Measurements from ENCODE around the gene TTLL7.

Gene TTLL7

DNA sequence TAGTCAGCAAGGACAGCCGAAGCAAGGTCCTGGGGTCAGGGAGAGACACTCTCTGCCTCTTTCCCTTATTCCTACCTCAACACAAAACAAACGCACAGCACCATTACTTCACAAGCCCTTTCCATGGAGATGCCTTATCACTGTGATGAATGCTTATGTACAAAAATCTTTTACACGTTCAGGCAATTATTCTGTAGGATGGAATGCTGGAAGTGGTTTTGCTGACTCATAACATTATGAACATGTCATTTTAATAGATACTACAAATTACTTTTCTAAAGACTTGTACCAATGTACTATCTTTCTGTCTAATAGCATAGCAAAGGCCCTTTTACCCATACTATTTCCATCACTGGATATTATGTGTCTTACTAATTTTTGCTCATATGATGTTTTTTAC, 98.4 kb downstream of the TTLL7 start:
- H3K9me3 Mint-ChIP-seq: no peaks in the 10 kb centered on the region
- H3K27ac Mint-ChIP-seq: no peak overlapping the region
- peaks cover 13% of the 10 kb centered on the region for H3K27me3 Mint-ChIP-seq (ENCODE audit: low read depth)
- no peaks in the 10 kb centered on the region for H3K36me3 Mint-ChIP-seq (ENCODE audit: low read depth)
- no peaks in the 10 kb centered on the region for H3K4me1 Mint-ChIP-seq (ENCODE audit: low read depth)
- no peak overlapping the region for H3K4me3 Mint-ChIP-seq

DNA sequence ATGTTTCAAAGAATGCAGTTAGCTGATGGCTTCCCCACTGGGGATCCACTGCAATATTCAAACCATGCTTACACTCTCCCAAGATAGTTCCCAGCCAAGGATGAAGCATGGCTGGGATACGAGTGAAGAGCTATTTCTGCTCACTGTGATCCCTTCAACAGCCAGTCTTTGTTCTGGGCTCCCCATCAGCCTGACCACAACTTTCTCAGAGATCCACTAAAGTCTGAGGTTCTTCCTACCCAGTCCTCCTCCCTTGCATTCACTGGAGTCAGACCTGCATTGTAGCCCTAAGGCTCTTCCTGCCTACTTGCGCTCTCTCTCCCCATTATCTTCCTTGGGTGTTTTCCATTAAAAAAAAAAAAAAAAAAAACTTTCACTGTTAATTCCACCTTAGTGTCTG, 101.4 kb downstream of the TTLL7 start:
- H3K4me1 Mint-ChIP-seq (ENCODE audit: low read depth): no peaks in the 10 kb centered on the region
- no peaks in the 10 kb centered on the region for H3K36me3 Mint-ChIP-seq (ENCODE audit: low read depth)
- no peak overlapping the region for H3K4me3 Mint-ChIP-seq
- H3K27me3 Mint-ChIP-seq (ENCODE audit: low read depth): peaks cover 18% of the 10 kb centered on the region
- no peaks in the 10 kb centered on the region for H3K9me3 Mint-ChIP-seq
- no peak overlapping the region for H3K27ac Mint-ChIP-seq

DNA sequence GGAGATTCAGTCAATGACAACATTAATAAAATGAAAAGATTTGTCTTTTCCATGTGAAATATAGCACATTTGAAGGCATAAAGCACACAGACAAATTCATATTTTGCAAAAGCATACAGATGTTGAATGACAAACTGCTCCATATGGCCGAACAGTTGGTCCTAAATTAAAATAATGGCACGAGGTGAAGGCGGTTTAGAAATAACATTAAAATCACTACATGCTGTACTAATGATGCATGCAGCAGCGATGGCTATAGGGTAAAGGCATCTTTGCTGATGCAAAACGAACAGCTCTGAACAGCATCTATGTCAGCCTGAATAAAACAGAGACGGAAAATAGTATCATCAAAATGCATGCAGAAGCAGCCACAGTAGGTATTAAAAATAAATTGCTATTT, 102.6 kb downstream of the TTLL7 start:
- no peaks in the 10 kb centered on the region for H3K36me3 Mint-ChIP-seq (ENCODE audit: low read depth)
- H3K4me3 Mint-ChIP-seq: no peak overlapping the region
- peaks cover 12% of the 10 kb centered on the region for H3K27me3 Mint-ChIP-seq (ENCODE audit: low read depth)
- no peaks in the 10 kb centered on the region for H3K4me1 Mint-ChIP-seq (ENCODE audit: low read depth)
- H3K9me3 Mint-ChIP-seq: no peaks in the 10 kb centered on the region
- no peak overlapping the region for H3K27ac Mint-ChIP-seq

DNA sequence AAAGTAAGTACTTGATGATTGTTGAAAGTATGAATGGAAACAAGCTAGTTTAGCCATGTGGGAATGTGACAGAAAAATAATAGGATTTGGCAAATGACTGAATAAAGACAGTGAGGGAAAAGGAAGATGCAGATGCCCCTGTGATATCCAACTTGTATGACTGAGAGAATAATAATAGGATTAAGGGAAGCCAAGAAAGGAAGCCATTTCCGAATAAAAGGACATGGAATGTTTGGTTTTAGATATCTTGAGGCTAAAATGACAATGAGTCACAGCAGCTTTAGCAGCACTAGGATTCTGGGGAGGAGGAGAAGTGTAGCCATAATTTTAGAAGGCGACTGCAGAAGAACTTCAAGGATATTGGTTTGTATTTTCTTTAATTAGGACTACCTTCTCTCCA, 109.2 kb downstream of the TTLL7 start:
- Mint-ChIP-seq H3K36me3 (ENCODE audit: low read depth) (no peaks in the 10 kb centered on the region), H3K4me3 (no peak overlapping the region), H3K4me1 (ENCODE audit: low read depth) (no peaks in the 10 kb centered on the region), H3K27ac (no peak overlapping the region), H3K9me3 (peaks cover 10% of the 10 kb centered on the region), H3K27me3 (ENCODE audit: low read depth) (no peaks in the 10 kb centered on the region)

DNA sequence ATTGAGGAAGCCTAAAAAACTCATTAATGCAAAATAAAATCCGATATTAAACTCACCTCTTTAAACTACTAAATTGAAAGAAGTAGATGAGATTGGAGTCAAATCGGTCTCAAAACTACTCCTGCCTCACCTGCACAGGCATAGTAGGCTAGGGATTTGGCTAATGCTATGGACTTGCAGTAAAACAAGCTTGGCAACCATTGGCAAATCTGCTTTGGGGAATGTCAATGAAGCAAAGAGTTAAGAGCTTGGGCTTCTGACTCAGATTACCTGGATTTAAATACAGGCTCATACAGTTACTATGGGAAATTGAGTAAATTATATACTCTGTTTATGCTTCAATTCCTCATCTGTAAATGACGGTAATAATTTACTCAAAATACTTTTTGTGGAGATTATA, 111.4 kb downstream of the TTLL7 start:
- Mint-ChIP-seq H3K4me1 (ENCODE audit: low read depth) (no peaks in the 10 kb centered on the region), H3K36me3 (ENCODE audit: low read depth) (no peaks in the 10 kb centered on the region), H3K27ac (no peak overlapping the region), H3K4me3 (no peak overlapping the region), H3K27me3 (ENCODE audit: low read depth) (no peaks in the 10 kb centered on the region), H3K9me3 (peaks cover 10% of the 10 kb centered on the region)

DNA sequence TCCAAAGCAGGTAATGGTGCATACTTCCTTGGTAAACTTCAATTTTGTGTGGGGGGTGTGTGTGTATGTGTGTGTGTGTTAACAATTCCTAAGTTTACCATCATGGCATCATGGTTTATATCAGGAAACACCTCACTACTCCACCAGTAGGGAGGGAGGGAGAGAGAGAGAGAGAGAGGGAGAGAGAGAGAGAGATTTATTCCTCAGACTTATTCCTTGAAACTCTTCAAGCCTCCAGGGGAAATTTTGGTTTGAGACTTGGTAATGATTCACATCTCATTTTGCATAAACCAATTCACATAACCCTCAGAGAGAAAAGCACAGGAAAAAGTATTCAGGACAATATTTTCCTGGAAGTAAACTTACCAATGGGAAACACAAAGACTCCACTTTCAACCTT, 115.0 kb downstream of the TTLL7 start:
- H3K27me3 Mint-ChIP-seq (ENCODE audit: low read depth): no peaks in the 10 kb centered on the region
- no peak overlapping the region for H3K27ac Mint-ChIP-seq
- H3K4me3 Mint-ChIP-seq: no peak overlapping the region
- no peaks in the 10 kb centered on the region for H3K36me3 Mint-ChIP-seq (ENCODE audit: low read depth)
- H3K4me1 Mint-ChIP-seq (ENCODE audit: low read depth): no peaks in the 10 kb centered on the region
- peaks cover 8% of the 10 kb centered on the region for H3K9me3 Mint-ChIP-seq

DNA sequence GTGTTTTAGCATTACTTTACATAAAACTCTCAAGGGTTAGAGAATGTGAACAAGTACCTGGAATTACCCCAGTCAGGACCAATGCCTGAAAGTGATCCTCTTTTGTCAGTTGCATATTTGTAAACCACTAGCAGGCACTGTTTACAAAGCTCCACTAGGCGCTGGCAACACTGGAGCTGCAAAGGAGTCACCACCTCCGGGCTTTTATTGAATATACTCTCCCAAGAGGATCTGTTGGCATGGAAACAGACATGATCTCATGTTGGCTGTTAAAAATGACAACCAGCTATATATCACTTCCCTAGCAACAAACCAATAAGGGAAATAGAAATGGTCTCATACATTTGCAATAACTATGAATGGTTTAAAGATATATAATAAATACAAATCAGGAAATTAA, 116.0 kb downstream of the TTLL7 start:
- H3K27ac Mint-ChIP-seq: no peak overlapping the region

DNA sequence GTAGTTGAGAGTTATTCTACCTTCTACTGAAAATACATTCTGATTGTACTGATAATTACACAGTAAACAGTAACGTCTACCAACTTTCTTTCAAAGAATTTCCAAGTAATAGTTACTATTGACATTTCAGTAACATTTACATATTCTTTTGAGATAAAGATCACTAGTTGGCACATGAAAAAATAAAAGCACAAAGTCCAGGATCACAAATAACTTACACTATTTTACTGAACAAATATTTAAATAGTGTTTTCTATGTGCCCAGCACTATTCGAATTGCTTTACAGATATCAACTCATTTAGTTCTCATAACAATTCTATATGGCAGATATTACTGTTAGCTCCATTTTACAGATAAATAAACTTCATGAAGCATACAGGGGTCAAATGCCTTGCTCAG, 126.4 kb downstream of the TTLL7 start:
- H3K9me3 Mint-ChIP-seq: no peaks in the 10 kb centered on the region
- no peak overlapping the region for H3K27ac Mint-ChIP-seq
- no peaks in the 10 kb centered on the region for H3K4me1 Mint-ChIP-seq (ENCODE audit: low read depth)
- H3K36me3 Mint-ChIP-seq (ENCODE audit: low read depth): no peaks in the 10 kb centered on the region
- no peaks in the 10 kb centered on the region for H3K27me3 Mint-ChIP-seq (ENCODE audit: low read depth)
- no peak overlapping the region for H3K4me3 Mint-ChIP-seq

More for the DNA sequence above, 116.0 kb downstream of the TTLL7 start:
- no peaks in the 10 kb centered on the region for H3K9me3 Mint-ChIP-seq
- no peaks in the 10 kb centered on the region for H3K4me1 Mint-ChIP-seq (ENCODE audit: low read depth)
- H3K36me3 Mint-ChIP-seq (ENCODE audit: low read depth): no peaks in the 10 kb centered on the region
- no peaks in the 10 kb centered on the region for H3K27me3 Mint-ChIP-seq (ENCODE audit: low read depth)
- H3K4me3 Mint-ChIP-seq: no peak overlapping the region

DNA sequence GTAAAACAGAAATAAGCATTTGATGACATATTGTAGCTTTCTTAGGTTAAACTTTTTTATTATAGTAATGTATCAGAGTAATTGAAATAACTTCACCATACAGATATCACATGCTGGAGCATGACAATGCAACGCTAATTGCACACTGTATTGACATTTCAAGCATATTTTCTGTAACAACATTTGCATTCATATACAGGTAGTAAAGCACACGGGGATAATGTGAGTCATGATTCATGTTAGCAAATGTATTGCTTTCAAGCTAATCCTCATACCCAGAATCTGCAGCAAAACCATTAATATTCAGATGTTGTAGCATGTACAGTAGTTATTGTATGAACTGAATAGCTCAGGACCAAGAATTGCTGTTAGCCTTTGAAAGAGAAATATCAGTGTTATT, 133.9 kb downstream of the TTLL7 start:
- no peaks in the 10 kb centered on the region for H3K36me3 Mint-ChIP-seq (ENCODE audit: low read depth)
- no peak overlapping the region for H3K4me3 Mint-ChIP-seq
- H3K27ac Mint-ChIP-seq: no peak overlapping the region
- no peaks in the 10 kb centered on the region for H3K27me3 Mint-ChIP-seq (ENCODE audit: low read depth)
- H3K9me3 Mint-ChIP-seq: no peaks in the 10 kb centered on the region
- peaks cover 4% of the 10 kb centered on the region for H3K4me1 Mint-ChIP-seq (ENCODE audit: low read depth)

DNA sequence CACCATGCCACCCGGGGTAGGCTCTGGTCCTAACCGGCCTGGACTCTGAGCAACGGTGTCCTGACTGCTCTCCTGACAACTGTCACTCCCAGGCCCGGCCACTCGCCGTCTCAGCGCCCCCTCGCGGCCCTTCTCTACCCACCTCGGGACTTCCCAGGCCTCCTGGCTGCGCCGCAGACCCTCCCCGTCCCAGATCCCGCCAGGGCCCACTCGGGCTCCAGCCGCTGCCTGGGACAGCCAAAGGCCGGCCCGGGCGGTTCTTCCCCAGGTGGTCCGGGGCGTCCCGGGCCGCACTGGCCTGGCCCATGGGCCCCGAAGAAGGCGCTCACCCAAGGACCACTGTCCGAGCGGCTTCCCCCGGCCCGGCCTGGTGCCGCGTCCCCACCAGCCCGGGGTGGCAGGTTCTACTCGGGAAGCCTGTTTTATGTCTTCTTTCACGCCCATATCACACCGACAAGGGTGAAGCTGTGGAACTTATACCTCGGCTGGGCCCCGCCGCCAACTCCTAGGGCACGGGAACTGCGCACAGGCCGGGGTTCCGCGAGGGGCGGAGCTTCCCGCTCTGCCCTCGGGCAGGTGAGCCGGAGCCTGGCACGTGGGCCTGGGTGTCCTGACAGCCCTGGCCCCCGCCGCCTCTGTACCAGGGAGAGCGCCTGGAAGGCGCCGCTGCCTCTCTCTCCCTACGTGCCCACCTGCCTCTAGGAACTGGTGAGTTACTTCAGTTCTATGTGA, 138.3 kb downstream of the TTLL7 start:
- H3K36me3 Mint-ChIP-seq (ENCODE audit: low read depth): no peaks in the 10 kb centered on the region
- H3K27ac Mint-ChIP-seq: peak overlapping the region; percentile 58

DNA sequence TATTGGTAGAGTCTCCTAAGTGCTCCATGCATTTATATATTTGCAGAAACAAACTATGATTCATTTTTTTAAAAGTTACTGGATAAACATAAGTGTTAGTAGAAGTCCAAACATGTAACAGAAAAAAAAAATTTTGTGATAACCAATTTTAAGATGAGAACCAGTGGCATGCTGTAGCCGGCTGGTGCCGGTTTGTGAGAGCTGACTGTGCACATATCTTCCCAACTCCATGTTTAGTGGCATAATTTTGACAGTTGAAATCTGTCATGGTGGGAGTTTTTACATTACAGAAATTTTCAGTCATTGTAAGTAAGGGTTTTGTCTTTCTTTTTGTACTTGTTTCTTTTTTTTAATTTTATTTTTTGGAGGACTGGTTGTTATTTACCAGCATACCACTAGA, 141.2 kb downstream of the TTLL7 start:
- no peaks in the 10 kb centered on the region for H3K9me3 Mint-ChIP-seq
- no peak overlapping the region for H3K27ac Mint-ChIP-seq
- no peak overlapping the region for H3K4me3 Mint-ChIP-seq
- no peaks in the 10 kb centered on the region for H3K36me3 Mint-ChIP-seq (ENCODE audit: low read depth)
- H3K27me3 Mint-ChIP-seq (ENCODE audit: low read depth): no peaks in the 10 kb centered on the region
- peaks cover 7% of the 10 kb centered on the region for H3K4me1 Mint-ChIP-seq (ENCODE audit: low read depth)

More for the DNA sequence above, 138.3 kb downstream of the TTLL7 start:
- Mint-ChIP-seq H3K9me3 (no peaks in the 10 kb centered on the region), H3K4me1 (ENCODE audit: low read depth) (peaks cover 7% of the 10 kb centered on the region), H3K4me3 (peak overlapping the region; percentile 77), H3K27me3 (ENCODE audit: low read depth) (no peaks in the 10 kb centered on the region)

DNA sequence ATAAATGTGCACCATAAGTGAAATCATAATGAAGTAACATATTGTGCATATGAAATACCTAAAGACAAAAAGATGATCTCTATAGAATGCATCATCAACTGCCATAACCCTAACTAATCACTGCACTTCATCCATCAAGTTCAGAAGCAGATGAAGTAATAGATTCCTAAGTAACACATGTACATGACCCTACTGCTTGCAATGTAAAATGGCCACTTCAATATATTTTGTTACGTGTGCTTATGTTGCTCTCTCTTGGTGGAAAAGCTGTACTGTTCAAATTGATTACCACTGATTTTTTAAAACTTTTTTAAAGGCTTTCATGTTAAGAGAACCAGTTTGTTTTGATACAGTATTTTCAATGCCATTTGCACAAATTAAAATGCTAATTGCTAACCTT, 141.8 kb downstream of the TTLL7 start:
- Mint-ChIP-seq H3K27me3 (ENCODE audit: low read depth) (no peaks in the 10 kb centered on the region), H3K36me3 (ENCODE audit: low read depth) (no peaks in the 10 kb centered on the region), H3K4me1 (ENCODE audit: low read depth) (peaks cover 7% of the 10 kb centered on the region)

DNA sequence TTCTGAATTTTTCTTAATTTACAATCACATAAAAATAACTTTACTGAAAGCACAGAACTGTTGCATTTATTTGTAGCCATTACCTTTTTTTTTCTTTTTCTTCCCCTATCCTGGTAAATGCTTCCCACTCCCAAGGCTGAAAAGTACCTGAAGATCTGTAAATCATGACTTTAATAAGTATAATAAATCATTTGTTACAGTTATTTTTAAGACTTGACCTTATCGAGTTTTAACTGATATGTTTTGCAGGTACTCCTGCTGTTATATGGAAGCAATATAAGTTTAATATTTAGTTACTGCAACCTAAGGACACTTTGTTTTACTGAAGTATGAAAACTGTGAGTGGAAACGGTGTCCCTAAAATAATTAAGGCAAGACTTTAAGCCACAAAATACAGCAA, 142.6 kb downstream of the TTLL7 start:
- peaks cover 7% of the 10 kb centered on the region for H3K4me1 Mint-ChIP-seq (ENCODE audit: low read depth)
- no peaks in the 10 kb centered on the region for H3K27me3 Mint-ChIP-seq (ENCODE audit: low read depth)
- no peak overlapping the region for H3K27ac Mint-ChIP-seq
- no peak overlapping the region for H3K4me3 Mint-ChIP-seq
- no peaks in the 10 kb centered on the region for H3K36me3 Mint-ChIP-seq (ENCODE audit: low read depth)
- no peaks in the 10 kb centered on the region for H3K9me3 Mint-ChIP-seq

More for the DNA sequence above, 141.8 kb downstream of the TTLL7 start:
- H3K9me3 Mint-ChIP-seq: no peaks in the 10 kb centered on the region
- H3K4me3 Mint-ChIP-seq: no peak overlapping the region
- no peak overlapping the region for H3K27ac Mint-ChIP-seq

DNA sequence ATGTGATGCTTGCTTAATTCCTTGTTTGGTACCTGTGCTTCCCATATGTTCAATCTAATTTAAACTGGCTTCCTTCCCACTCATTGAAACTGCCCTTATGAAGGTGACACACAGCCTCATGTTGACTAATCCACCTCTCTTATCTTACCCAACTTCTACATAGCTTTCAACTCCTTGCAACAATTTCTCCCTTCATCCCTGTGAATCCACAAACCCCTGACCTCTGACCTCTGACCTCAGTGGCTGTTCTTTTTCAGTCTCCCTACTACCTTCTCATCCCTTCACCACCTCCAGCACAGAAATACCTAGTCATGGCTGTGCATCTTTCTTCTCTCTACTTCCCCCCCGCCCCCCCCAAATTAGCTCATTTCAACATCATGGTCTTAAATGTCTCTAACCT, 144.5 kb downstream of the TTLL7 start:
- Mint-ChIP-seq H3K9me3 (no peaks in the 10 kb centered on the region), H3K4me3 (no peak overlapping the region), H3K4me1 (ENCODE audit: low read depth) (peaks cover 14% of the 10 kb centered on the region), H3K27me3 (ENCODE audit: low read depth) (no peaks in the 10 kb centered on the region), H3K36me3 (ENCODE audit: low read depth) (no peaks in the 10 kb centered on the region), H3K27ac (no peak overlapping the region)

DNA sequence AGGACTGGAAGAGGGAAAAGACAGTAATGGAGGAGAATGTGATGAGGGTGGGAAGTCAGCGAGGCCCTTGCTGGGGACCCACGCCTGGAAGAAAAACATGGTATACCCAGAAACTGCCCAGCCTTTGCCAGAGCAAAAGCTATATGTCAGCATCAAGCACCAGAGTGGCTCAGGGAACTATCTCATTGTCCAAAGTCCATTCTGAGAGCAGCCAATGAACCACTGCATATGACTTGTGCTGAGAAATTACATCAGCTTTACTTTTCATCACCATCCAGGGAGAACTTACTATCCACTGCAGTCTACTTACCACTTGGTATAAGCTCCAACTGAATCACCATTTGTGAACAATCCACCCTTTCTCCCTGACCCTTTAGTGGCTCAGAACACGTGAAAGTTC, 148.1 kb downstream of the TTLL7 start:
- Mint-ChIP-seq H3K4me1 (ENCODE audit: low read depth) (peaks cover 18% of the 10 kb centered on the region), H3K27ac (no peak overlapping the region), H3K9me3 (no peaks in the 10 kb centered on the region), H3K4me3 (no peak overlapping the region), H3K36me3 (ENCODE audit: low read depth) (no peaks in the 10 kb centered on the region), H3K27me3 (ENCODE audit: low read depth) (no peaks in the 10 kb centered on the region)
